Smooth muscle cell (in vitro differentiated cells): ENCODE data around the gene IFRD1. TPM values are rescaled to one million over a fixed set of nuclear protein-coding genes. Genes with fewer than 3 reads are reported as not detected.
A peak's percentile ranks its signal among the peaks of the same experiment; 100 is the strongest.

ENCODE experiments used
- DNase-seq: peaks from one replicate; lab custom pipeline; 2025; ENCODE audit not compliant: unreplicated experiment; lab: John Stamatoyannopoulos, UW
- H2AFZ ChIP-seq: fragments of 200-600 bp; sonication (generic); 2 replicates; pipeline ENCODE4 v1.6.0; 2016; ENCODE audit warnings: antibody characterized with exemption, low read depth, mild to moderate bottlenecking
- H3F3A ChIP-seq: fragments of 200-600 bp; sonication (generic); 2 replicates; pipeline ENCODE4 v1.6.0; 2017; ENCODE audit warnings: antibody characterized with exemption, low read depth
- H3K27ac ChIP-seq: fragments of 200-600 bp; sonication (generic); 2 replicates; pipeline ENCODE4 v1.5.1; 2016; ENCODE audit warnings: low read depth, mild to moderate bottlenecking
- H3K27me3 ChIP-seq: fragments of 200-600 bp; sonication (generic); 2 replicates; pipeline ENCODE4 v1.6.1; 2016; ENCODE audit warnings: low read depth, mild to moderate bottlenecking
- H3K36me3 ChIP-seq: fragments of 200-600 bp; sonication (generic); 2 replicates; pipeline ENCODE4 v1.5.1; 2016; ENCODE audit warnings: low read depth
- H3K4me1 ChIP-seq: fragments of 200-600 bp; sonication (generic); 2 replicates; pipeline ENCODE4 v1.5.1; 2016; ENCODE audit warnings: low read depth
- H3K4me2 ChIP-seq: fragments of 200-600 bp; sonication (generic); 2 replicates; pipeline ENCODE4 v1.6.0; 2016; ENCODE audit warnings: mild to moderate bottlenecking
- H3K4me3 ChIP-seq: fragments of 200-600 bp; sonication (generic); 2 replicates; pipeline ENCODE4 v1.5.1; 2016; ENCODE audit warnings: mild to moderate bottlenecking
- H3K79me2 ChIP-seq: fragments of 200-600 bp; sonication (generic); 2 replicates; pipeline ENCODE4 v1.6.0; 2016; ENCODE audit warnings: low read depth, mild to moderate bottlenecking
- H3K9ac ChIP-seq: fragments of 200-600 bp; sonication (generic); 2 replicates; pipeline ENCODE4 v1.6.0; 2016; ENCODE audit warnings: low read depth
- H3K9me3 ChIP-seq: fragments of 200-600 bp; sonication (generic); replicated peaks from 2 replicates; pipeline ENCODE4 v1.5.1; 2016; ENCODE audit warnings: low read depth
- H4K20me1 ChIP-seq: fragments of 200-600 bp; sonication (generic); 2 replicates; pipeline ENCODE4 v1.6.0; 2016; ENCODE audit warnings: low read depth
- CTCF ChIP-seq: fragments of 200-600 bp; sonication (generic); IDR thresholded peaks from 2 replicates; pipeline ENCODE4 v1.5.1; 2017; ENCODE audit warnings: borderline replicate concordance, mild to moderate bottlenecking, antibody characterized with exemption; ENCODE audit not compliant: insufficient read depth, poor library complexity, severe bottlenecking
- WGBS: methylation state at CpG from one replicate; pipeline ENCODE4 v1.1.7; 2016; ENCODE audit warnings: low lambda C conversion rate; 5-methylcytosine and 5-hydroxymethylcytosine counted together
- polyA plus RNA-seq: library from polyadenylated mRNA; unstranded; fragments of >200 nt; fragmentation: Nextera tagmentation; extraction: Ambion mirVana; gene quantifications from 2 replicates; pipeline ENCODE4 v1.2.1, GENCODE V29; 2016
- total RNA-seq: library from RNA; depleted of rRNA; stranded (reverse); fragments of >200 nt; gene quantifications from 2 replicates; pipeline ENCODE4 v1.2.3, GENCODE V29; 2014

The IFRD1 gene
- total and polyA plus RNA-seq, 2 experiments from 2014 or later = 70.5 to 150 TPM

GRCh38 chr7:112476390-112477052, 26.3 kb downstream of the IFRD1 start:
- no peak overlapping the region for H2AFZ ChIP-seq
- peaks cover 94% of the 10 kb centered on the region for H4K20me1 ChIP-seq
- H3F3A ChIP-seq = peaks cover 40% of the 10 kb centered on the region
- H3K4me2 ChIP-seq = no peak overlapping the region
- no peaks in the 10 kb centered on the region for H3K79me2 ChIP-seq
- H3K36me3 ChIP-seq = peaks cover 20% of the 10 kb centered on the region
- 98% methylated on average over 8 of the region's 8 CpGs for WGBS
- H3K9me3 ChIP-seq = no peaks in the 10 kb centered on the region
- H3K9ac ChIP-seq = no peak overlapping the region
- TF ChIP-seq CTCF = no peak
- DNase-seq = no peak
- H3K27me3 ChIP-seq = no peaks in the 10 kb centered on the region
- no peak overlapping the region for H3K27ac ChIP-seq
- no peaks in the 10 kb centered on the region for H3K4me1 ChIP-seq
- H3K4me3 ChIP-seq = no peak overlapping the region

DNA sequence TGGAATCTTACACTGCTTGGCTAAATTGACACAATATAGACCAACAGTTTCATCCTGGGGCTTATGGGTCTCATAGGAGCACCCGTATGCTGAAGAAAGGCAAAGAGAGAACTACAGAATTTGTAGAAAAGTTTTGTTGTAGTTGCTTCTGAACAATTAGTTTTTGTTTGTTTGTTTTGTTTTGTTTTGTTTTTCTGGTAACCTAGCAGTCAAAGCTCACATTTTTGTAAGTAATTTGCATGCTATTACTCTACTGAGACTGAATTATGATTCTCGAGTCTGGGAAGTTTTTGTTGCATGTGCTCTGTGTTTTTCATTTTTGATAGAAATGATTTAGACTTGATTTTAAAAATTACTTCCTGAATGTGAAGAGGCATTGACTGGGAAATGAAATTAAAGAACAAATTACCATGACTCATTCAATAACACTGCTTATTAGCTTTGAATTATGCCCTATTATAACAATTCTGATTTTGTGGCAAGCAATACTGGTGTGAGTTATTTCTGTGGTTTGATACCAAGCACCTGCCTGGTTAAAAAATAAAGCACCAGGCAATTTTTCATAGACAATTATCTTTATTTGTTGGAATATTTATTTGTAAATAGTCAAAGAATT, 31.0 kb downstream of the IFRD1 start:
- no peaks in the 10 kb centered on the region for H3K9me3 ChIP-seq
- H2AFZ ChIP-seq = no peak overlapping the region
- no peak overlapping the region for H3K4me3 ChIP-seq
- no peaks in the 10 kb centered on the region for H3K27me3 ChIP-seq
- H4K20me1 ChIP-seq = peaks cover 51% of the 10 kb centered on the region
- TF ChIP-seq CTCF = no peak
- H3K4me1 ChIP-seq = peaks cover 22% of the 10 kb centered on the region
- H3K4me2 ChIP-seq = peak overlapping the region; percentile 66
- WGBS = 82% methylated on average over 2 of the region's 2 CpGs
- H3K9ac ChIP-seq = peak overlapping the region; percentile 4
- H3F3A ChIP-seq = peaks cover 66% of the 10 kb centered on the region
- no peaks in the 10 kb centered on the region for H3K36me3 ChIP-seq
- H3K79me2 ChIP-seq = no peaks in the 10 kb centered on the region
- no peak for DNase-seq
- H3K27ac ChIP-seq = peak overlapping the region; percentile 89

DNA sequence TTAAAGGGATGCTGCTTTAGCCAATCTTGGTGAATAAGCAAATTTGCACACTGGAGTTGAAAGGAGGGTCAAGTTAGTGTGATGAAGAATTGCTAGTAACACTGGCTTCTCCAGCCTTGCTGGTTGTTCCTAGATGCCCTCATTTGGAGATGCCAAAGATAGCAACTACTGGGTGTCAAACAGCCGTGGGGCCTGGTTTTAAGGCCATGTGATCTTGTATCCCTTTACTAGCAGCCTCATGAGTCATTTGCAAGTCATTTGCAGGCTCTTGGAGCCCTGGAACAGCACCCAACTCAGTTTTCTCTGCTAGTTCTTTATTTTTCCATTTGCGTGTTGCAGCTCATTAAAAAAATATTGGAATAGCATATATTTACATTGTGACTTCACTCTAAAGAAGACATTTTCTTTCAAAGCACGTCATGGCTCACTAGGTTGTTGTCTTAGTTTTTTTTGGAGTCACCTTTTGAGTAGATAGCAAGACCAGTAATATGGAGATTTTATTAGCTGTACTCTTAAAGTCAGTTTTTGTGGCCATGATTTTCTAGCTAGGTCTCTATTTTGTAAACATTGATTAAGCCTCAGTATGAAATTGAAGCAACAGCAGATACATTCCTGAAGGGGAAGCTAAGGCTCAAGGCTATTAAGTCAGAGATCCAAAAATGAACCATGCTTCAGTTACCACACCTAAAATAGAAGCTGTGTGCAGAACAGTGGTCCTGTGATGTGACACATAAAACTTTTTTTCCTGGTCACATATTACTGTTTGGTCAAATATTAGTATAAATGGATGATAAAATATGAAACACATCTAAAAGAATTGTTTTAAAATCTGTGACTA, 31.8 kb downstream of the IFRD1 start:
- Histone ChIP-seq H3K79me2 (no peaks in the 10 kb centered on the region), H3K9ac (peak overlapping the region; percentile 47), H3K27ac (peak overlapping the region; percentile 89), H4K20me1 (peaks cover 43% of the 10 kb centered on the region), H3K36me3 (no peaks in the 10 kb centered on the region), H3F3A (peaks cover 66% of the 10 kb centered on the region), H3K4me1 (peaks cover 22% of the 10 kb centered on the region), H3K4me3 (no peak overlapping the region), H2AFZ (no peak overlapping the region), H3K27me3 (no peaks in the 10 kb centered on the region), H3K4me2 (peak overlapping the region; percentile 66), H3K9me3 (no peaks in the 10 kb centered on the region)
- DNase-seq = no peak
- TF ChIP-seq CTCF = no peak
- 11% methylated on average over 3 of the region's 3 CpGs for WGBS
